HG03097 (cell line): ENCODE results near the gene LPAR5.

Experiments used
- ATAC-seq: cut with Tn5 transposase; IDR thresholded peaks from one replicate; pipeline ENCODE4 v1.9.1; 2021; ENCODE audit not compliant: unreplicated experiment, low FRiP score

LPAR5 gene

GRCh38 chr12:6635856-6636531 is at the start of gene LPAR5:
LPAR5 (minus strand) TSS chr12:6635959; CDS start chr12:6621248, 14,711 bp downstream.
- no peak for ATAC-seq

- no peak for ATAC-seq
These were observed 48.9 kb upstream of the LPAR5 start for GRCh38 chr12:6684609-6685008.

GRCh38 chr12:6676962-6677361 is 41.2 kb upstream of the LPAR5 start:
- ATAC-seq = no peak

- ATAC-seq = no peak
These were observed 36.4 kb upstream of the LPAR5 start for GRCh38 chr12:6672143-6672542.

- ATAC-seq = no peak
These were observed 31.9 kb upstream of the LPAR5 start for GRCh38 chr12:6667559-6668210.

GRCh38 chr12:6666211-6666610 is 30.5 kb upstream of the LPAR5 start:
- ATAC-seq = no peak

- ATAC-seq = no peak
These were observed 29.1 kb upstream of the LPAR5 start for GRCh38 chr12:6664902-6665301.

- ATAC-seq = peak; percentile 90
These were observed 27.4 kb upstream of the LPAR5 start, which contains the start of gene ING4 for GRCh38 chr12:6662906-6663742. ING4 (minus strand) TSS chr12:6663119; CDS start chr12:6663101, 18 bp downstream.

- no peak for ATAC-seq
These were observed 26.8 kb upstream of the LPAR5 start for GRCh38 chr12:6662602-6662905.

GRCh38 chr12:6653987-6654386 is 18.2 kb upstream of the LPAR5 start:
- ATAC-seq = no peak

- no peak for ATAC-seq
These were observed 17.6 kb upstream of the LPAR5 start for GRCh38 chr12:6653342-6653741.

- ATAC-seq = no peak
These were observed 16.6 kb upstream of the LPAR5 start for GRCh38 chr12:6652391-6652790.

- no peak for ATAC-seq
These were observed 15.1 kb upstream of the LPAR5 start for GRCh38 chr12:6650832-6651231.

GRCh38 chr12:6647083-6647604 is 11.4 kb upstream of the LPAR5 start, which contains the start of gene ACRBP:
ACRBP (minus strand) TSS chr12:6647432; CDS start chr12:6647366, 66 bp downstream.
- no peak for ATAC-seq

- ATAC-seq = no peak
These were observed 10.7 kb upstream of the LPAR5 start for GRCh38 chr12:6646276-6647082.

- no peak for ATAC-seq
These were observed 9.1 kb upstream of the LPAR5 start for GRCh38 chr12:6644903-6645302.

GRCh38 chr12:6644257-6644596 is 8.5 kb upstream of the LPAR5 start:
- no peak for ATAC-seq

GRCh38 chr12:6643569-6644256 is 8.0 kb upstream of the LPAR5 start:
- no peak for ATAC-seq

GRCh38 chr12:6641131-6641530 is 5.4 kb upstream of the LPAR5 start:
- no peak for ATAC-seq

GRCh38 chr12:6640497-6640896 is 4.7 kb upstream of the LPAR5 start:
- no peak for ATAC-seq
